ENCODE results near the gene WLS. TPM values are rescaled to one million over a fixed set of nuclear protein-coding genes. Genes with fewer than 3 reads are reported as not detected.
A peak's percentile ranks its signal among the peaks of the same experiment; 100 is the strongest.

WLS gene
- total RNA-seq, 2 donors from 2014 or later = 0.11 TPM; not detected in 1

DNA sequence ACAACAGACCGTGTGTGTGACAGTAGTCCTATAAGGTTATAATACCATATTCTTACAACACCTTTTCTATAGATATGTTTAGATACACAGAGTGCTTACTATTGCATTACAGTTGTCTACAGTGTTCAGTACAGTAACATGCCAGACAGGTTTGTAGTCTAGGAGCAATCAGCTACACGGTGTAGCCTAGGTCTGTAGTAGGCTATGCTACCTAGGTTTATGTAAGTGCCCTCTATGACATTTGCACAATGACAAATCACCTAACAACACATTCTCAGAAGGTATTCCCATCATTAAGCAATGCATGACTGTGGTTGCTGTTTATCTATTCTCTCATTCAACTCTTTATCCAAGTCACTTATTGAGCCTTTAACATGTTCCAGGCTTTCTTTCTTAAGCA lies 1.8 kb upstream of the WLS start:
- no peak overlapping the region for H3K27ac Mint-ChIP-seq
- no peaks in the 10 kb centered on the region for H3K36me3 Mint-ChIP-seq (ENCODE audit: low read depth)
- H3K4me1 Mint-ChIP-seq = peaks cover 3% of the 10 kb centered on the region
- peaks cover 45% of the 10 kb centered on the region for H3K27me3 Mint-ChIP-seq
- ATAC-seq (replicated peaks) = no peak
- no peaks in the 10 kb centered on the region for H3K9me3 Mint-ChIP-seq
- H3K4me3 Mint-ChIP-seq = no peak overlapping the region

DNA sequence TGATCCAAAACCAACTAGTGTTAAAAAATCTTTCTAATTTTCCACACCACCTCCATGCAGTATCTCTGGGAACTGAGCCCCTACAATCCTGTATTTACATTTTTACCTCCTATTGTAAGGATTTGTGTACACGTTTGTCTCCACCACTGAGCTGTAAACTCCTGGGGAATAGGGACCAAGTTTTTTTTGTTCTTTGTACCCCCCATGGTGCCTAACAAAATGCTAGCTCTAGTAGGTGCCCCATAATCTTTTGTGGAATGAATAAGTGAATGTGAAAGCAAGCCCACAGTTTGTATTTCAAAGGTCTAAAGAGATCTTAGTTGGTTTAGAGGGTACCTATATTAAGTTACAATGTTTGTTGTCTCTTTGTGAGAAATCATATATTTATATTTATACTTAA lies 879 bp upstream of the WLS start:
- Mint-ChIP-seq H3K4me1 (peaks cover 3% of the 10 kb centered on the region), H3K27ac (no peak overlapping the region), H3K9me3 (no peaks in the 10 kb centered on the region), H3K36me3 (ENCODE audit: low read depth) (no peaks in the 10 kb centered on the region), H3K4me3 (peak overlapping the region; percentile 28), H3K27me3 (peaks cover 45% of the 10 kb centered on the region)
- ATAC-seq (replicated peaks) = no peak

DNA sequence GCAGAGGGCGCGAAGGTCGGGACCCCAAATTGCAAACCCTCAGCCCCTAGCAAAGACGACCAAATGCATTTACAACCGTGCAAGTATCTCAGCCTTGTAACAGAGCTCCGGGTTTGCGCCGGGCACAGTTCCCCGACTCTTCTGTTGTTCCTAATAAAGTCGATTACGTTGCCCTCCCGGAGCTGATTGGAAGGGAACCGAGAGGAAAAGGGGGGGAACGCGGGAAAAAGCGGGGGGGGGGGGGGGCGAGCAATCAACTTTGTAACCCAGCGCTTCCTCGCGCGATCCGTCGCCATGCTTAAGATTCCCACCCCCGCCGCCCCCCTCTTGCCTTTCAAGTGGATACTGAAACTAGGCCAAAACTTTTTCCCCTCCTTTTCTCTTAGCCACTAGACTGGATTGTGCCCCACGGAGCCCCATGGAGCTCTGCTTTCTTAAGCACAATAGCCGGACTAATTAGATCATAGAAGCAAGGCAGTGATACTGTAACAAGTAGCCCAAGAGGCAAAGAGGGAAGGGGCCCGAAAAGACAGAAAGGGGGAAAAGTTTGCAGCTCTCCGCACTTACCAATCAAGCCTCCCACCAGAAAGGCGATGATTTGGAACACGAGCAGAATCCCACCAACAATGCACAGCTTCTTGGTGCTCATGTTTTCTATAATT lies 565 bp downstream of the WLS start:
- no peaks in the 10 kb centered on the region for H3K9me3 Mint-ChIP-seq
- peak overlapping the region; percentile 12 for H3K4me3 Mint-ChIP-seq
- H3K27ac Mint-ChIP-seq = no peak overlapping the region
- peaks cover 3% of the 10 kb centered on the region for H3K4me1 Mint-ChIP-seq
- H3K27me3 Mint-ChIP-seq = peaks cover 43% of the 10 kb centered on the region
- no peak for ATAC-seq (replicated peaks)
- no peaks in the 10 kb centered on the region for H3K36me3 Mint-ChIP-seq (ENCODE audit: low read depth)

DNA sequence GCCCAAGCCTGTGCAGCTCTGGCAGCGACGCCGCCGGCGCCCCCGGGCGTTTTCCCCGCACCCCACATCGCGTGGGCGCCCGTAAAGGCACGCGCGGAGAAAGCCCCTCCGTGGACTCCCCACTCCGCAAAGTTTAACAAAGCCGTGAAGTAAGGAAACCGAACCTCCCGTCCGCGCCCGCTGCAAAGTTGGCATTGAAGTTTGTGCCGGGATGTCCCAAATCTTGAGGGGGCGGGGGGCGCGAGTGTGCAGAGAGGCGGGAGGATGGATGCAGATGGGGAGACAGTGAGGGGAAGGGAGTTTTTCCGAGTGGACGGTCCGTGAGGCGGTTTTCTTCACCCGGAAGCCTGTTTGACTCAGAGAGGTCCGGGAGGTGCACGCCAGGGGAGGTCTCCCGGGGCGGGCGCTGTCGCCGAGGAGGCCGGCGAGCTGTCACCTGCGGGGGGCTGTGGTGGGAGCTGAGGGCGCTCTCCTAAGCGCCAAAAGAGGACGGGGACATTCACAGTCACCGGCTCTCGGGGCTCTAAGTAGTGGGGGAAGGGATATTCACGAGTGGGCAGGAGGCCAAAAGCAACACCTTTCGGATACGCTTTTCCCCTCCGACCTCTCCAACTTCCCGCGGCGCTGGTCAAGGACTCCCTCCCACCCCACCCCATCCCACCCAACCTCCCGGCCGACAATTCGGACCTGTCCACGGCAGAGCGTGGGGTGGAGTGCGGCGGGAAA lies 1.3 kb downstream of the WLS start:
- Mint-ChIP-seq H3K36me3 (ENCODE audit: low read depth) (no peaks in the 10 kb centered on the region), H3K4me1 (peaks cover 3% of the 10 kb centered on the region), H3K27me3 (peaks cover 46% of the 10 kb centered on the region), H3K4me3 (peak overlapping the region; percentile 47), H3K9me3 (no peaks in the 10 kb centered on the region), H3K27ac (no peak overlapping the region)
- no peak for ATAC-seq (replicated peaks)

DNA sequence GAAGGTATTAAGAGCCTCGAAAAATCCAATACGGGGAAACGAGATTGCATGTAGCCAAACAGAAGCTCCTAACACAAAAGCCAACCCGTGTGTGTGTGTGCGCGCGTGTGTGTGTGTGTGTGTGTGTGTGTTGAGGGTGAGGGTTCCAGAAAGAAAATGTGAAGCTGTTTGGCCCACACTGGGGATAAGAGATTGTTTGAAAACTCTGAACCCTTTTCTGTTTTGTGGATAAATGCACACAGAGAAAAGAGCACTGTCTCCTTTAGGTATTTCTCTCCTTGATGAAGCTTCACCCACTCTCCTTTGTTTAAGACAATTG lies 1.9 kb downstream of the WLS start:
- no peak overlapping the region for H3K27ac Mint-ChIP-seq
- no peaks in the 10 kb centered on the region for H3K9me3 Mint-ChIP-seq
- peak overlapping the region; percentile 47 for H3K4me3 Mint-ChIP-seq
- H3K4me1 Mint-ChIP-seq = peaks cover 3% of the 10 kb centered on the region
- ATAC-seq (replicated peaks) = no peak
- H3K27me3 Mint-ChIP-seq = peaks cover 52% of the 10 kb centered on the region
- H3K36me3 Mint-ChIP-seq (ENCODE audit: low read depth) = no peaks in the 10 kb centered on the region

DNA sequence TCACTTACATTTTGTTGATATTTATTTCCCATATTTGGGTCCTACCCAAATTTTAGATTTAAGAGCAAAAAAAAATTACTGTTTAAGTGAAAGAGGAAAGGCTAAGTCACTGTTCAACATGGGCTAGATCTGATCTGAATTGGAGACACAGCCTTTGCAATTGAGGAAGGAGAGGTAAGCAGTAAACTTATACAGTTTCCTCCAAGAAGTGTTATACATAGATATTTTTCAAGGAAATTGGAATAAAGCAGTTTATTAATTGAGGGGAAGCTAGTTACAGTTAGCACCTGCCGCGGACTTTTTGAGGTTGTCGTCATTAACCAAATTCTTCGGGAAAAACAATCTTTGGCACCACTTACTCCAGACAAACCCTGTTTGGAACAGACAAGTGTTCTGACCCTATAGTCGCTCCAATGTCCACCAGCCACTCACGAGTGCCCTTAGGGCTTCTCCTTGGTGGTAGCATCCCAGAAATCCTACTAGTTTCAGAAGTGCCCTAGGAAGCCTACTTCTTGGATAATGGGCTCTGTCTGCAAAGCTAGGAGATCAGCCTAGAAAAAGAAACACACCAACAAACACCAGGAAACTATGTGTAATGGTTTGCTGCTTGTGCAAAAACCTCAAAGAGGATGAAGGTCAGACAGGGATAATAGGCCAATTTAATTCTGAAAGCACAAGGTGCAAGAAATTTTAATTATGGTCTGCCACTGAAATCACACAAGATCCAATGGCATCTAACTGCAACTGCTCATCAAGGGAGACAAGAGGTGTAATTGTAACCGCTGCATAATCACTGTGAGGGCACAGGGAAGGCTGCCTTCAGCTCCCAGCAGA lies 2.5 kb downstream of the WLS start:
- Mint-ChIP-seq H3K4me3 (no peak overlapping the region), H3K27me3 (peaks cover 53% of the 10 kb centered on the region), H3K4me1 (peaks cover 3% of the 10 kb centered on the region), H3K27ac (no peak overlapping the region), H3K36me3 (ENCODE audit: low read depth) (no peaks in the 10 kb centered on the region), H3K9me3 (no peaks in the 10 kb centered on the region)
- no peak for ATAC-seq (replicated peaks)

DNA sequence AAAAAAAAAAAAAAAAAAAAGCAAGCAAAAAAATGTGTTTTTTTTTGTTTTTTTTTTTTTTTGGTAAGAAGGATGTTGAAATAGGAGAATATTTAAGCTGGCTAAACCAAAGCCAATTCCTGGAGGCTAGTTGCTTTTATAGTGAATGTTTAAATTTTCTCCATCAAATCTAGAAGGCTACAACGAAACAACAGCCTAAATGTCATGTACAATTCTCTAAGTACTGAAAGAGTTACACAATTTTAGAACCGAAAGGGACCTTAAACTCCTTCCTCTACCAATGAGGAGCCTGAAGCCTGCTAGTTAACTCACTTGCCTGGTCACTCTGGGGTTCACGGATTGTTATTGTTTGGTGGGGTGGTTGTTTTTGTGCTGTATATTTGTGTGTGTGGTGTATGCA lies 3.5 kb downstream of the WLS start:
- Mint-ChIP-seq H3K27ac (no peak overlapping the region), H3K9me3 (no peaks in the 10 kb centered on the region), H3K4me1 (peaks cover 3% of the 10 kb centered on the region), H3K4me3 (no peak overlapping the region), H3K27me3 (peaks cover 50% of the 10 kb centered on the region), H3K36me3 (ENCODE audit: low read depth) (no peaks in the 10 kb centered on the region)
- ATAC-seq (replicated peaks) = no peak

DNA sequence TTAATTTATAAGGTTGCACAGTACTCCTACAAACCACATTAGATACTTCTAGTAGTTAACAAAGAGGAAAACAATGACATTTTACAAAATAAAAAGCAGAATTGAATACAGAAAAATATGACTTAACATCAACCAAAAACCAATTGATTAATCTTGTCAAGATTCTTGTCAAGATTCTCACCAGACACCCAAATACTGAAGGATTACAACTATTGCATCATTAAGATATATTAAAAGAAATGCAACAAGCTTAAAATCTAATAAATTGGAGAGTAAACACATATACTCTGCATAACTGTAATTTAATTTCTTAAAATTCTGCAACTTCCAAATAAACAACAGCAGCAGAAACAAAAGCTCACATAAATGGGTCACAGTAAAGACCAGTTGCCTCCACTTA lies 4.7 kb downstream of the WLS start:
- ATAC-seq (replicated peaks) = no peak
- Mint-ChIP-seq H3K27ac (no peak overlapping the region), H3K36me3 (ENCODE audit: low read depth) (no peaks in the 10 kb centered on the region), H3K9me3 (no peaks in the 10 kb centered on the region), H3K4me1 (no peaks in the 10 kb centered on the region), H3K4me3 (no peak overlapping the region), H3K27me3 (peaks cover 37% of the 10 kb centered on the region)

DNA sequence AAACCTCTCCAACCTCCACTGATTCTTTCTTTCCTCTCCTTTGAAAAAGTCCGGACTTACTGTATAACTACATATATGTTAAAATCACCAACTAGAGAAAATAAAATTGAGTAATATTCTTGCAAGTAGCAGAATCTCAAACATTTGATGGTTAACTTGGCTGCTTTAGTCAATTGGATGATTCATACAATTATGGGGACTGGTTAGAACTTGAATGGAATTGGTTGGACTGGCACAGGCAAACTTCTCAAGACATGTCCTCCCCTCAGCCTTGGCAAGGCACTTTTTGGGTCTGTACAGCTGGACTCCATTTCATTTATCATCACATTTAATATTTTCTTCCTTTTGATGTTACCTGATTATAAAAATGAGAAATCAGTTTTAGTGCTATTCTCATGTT lies 6.5 kb downstream of the WLS start:
- H3K4me3 Mint-ChIP-seq = no peak overlapping the region

DNA sequence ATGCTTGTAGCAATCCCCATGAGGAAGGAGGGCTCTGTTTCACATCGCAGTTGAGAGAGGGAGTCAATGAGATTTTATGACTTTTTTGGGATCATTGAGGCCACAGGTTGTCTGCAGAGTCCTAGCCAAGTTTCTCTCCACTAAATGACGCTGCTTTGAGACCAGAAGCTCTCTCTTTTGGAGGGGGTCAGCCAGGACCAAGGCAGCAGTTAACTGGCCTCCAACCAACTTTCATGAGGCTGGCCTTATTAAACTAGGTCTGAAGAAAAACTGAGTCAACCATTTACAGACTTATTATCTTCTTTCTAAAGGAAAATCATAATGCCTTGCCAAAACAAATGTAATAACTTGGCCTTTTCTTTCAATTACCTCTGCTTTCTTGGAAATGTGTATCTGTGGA lies 8.6 kb downstream of the WLS start:
- no peak for ATAC-seq (replicated peaks)
- Mint-ChIP-seq H3K36me3 (ENCODE audit: low read depth) (no peaks in the 10 kb centered on the region), H3K9me3 (no peaks in the 10 kb centered on the region), H3K27me3 (peaks cover 19% of the 10 kb centered on the region), H3K4me3 (no peak overlapping the region), H3K27ac (no peak overlapping the region), H3K4me1 (no peaks in the 10 kb centered on the region)

More for the DNA sequence above, 6.5 kb downstream of the WLS start:
- H3K9me3 Mint-ChIP-seq = no peaks in the 10 kb centered on the region
- H3K27me3 Mint-ChIP-seq = peaks cover 32% of the 10 kb centered on the region
- H3K4me1 Mint-ChIP-seq = no peaks in the 10 kb centered on the region
- no peak for ATAC-seq (replicated peaks)
- no peaks in the 10 kb centered on the region for H3K36me3 Mint-ChIP-seq (ENCODE audit: low read depth)
- no peak overlapping the region for H3K27ac Mint-ChIP-seq

DNA sequence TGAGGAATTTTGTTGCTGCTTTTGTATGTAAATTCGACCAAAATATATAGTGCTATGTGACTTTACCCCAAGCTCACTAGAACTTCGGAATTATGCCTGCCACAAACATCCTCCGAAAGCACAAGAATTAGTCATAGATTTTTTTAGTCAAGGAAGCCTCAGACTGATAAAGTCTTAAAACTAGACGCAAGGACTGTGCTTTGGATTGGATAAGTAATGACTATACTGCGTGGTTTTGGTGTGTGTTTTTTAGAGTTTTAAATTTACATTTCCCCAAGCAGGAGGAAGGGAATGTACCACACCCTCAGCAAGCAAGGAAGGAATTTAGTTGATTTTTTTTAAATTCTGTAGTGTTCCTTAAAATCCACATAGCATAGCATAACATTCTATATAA lies 10.3 kb downstream of the WLS start:
- Mint-ChIP-seq H3K27ac (no peak overlapping the region), H3K27me3 (peaks cover 19% of the 10 kb centered on the region), H3K4me3 (no peak overlapping the region), H3K9me3 (no peaks in the 10 kb centered on the region), H3K4me1 (no peaks in the 10 kb centered on the region), H3K36me3 (ENCODE audit: low read depth) (no peaks in the 10 kb centered on the region)
- ATAC-seq (replicated peaks) = no peak

DNA sequence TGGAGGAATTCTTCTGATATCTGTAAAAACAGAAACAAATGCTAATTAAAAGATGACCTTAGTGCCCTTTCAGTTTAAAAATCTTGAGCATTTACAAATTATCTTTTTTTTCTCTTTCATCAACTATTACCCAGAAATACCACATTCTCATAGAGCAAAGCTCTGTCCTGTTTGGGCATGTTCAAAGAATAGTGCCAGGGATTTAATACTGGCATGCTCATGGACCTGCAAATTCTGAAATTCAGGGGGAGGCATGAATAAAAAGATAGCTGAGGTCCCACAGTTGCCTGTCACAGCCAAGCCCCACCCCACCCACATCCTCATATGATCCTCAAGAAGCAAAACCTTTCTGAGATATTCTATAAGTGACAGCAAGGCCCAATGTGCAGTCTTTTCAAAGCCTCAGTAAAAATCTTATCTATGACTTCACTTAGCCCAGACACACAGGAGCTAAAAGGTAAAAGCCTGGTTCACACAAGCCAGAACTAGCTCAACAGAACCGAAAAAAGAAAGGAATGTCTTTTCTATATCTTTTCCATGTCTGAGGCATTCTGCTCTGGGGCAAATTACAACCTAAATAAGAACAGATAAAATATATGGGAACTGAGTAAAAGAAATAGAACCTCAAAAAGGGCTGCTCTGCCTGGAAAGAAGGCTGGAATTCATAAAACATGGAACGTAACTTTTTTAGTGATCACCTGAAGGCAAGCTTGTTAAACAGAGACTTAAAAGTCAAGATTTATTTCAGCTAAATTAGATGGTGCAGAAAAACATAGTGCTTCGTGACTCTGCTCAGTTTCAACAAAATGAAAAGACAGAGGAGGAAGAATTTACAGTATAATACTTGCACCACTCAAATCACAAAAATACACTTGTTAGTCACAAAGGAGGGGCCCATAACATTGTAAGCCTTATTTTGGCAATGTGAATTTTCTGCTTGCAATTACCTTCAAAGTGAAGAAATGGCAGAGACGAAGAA lies 11.0 kb downstream of the WLS start:
- Mint-ChIP-seq H3K4me1 (no peaks in the 10 kb centered on the region), H3K9me3 (no peaks in the 10 kb centered on the region), H3K36me3 (ENCODE audit: low read depth) (no peaks in the 10 kb centered on the region), H3K4me3 (no peak overlapping the region), H3K27ac (no peak overlapping the region), H3K27me3 (peaks cover 15% of the 10 kb centered on the region)
- ATAC-seq (replicated peaks) = no peak

DNA sequence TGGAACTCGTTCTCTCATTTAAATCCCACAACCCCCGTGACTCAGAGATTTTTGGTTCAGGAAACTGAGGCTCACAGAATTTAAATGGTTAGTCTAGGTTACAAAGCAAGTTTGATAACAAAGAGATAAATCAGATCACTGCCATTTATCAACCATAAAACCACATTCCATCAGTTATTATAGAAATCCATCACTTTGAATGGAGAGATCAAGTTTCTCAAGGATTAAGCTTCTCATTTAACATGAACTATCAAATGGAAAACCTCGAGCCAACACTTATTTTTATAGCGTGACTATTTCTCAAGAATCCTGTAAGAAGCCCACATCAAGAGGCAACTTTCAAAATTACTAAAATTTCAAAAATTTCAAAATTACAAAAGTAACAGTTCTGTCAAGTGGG lies 11.9 kb downstream of the WLS start:
- Mint-ChIP-seq H3K4me3 (no peak overlapping the region), H3K9me3 (no peaks in the 10 kb centered on the region), H3K4me1 (no peaks in the 10 kb centered on the region), H3K27ac (no peak overlapping the region), H3K36me3 (ENCODE audit: low read depth) (no peaks in the 10 kb centered on the region), H3K27me3 (peaks cover 8% of the 10 kb centered on the region)
- ATAC-seq (replicated peaks) = no peak

DNA sequence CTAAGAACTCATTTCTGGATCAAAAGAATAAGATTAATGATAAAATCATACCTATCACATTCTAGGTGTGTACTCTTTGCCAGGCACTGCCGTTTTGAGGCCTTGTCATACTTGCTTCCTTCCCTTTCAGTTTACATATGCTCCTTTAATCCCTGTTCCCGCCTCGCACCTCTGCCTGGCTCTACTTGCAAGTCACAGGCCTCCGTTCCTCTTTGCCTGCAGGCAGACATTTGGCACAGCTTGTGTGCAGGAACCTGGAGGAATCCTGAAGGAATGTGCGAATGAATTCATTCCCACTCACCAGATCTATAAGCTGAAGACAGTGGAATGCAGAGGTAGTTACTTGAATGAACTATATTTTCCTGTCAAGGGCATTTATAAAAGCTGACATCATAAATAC lies 13.8 kb downstream of the WLS start:
- Mint-ChIP-seq H3K4me1 (no peaks in the 10 kb centered on the region), H3K9me3 (no peaks in the 10 kb centered on the region), H3K27ac (no peak overlapping the region), H3K4me3 (no peak overlapping the region), H3K36me3 (ENCODE audit: low read depth) (no peaks in the 10 kb centered on the region), H3K27me3 (no peaks in the 10 kb centered on the region)
- ATAC-seq (replicated peaks) = no peak

Measured in activated T-helper 17 cell treated with anti-CD3 and anti-CD28 coated beads, Interleukin-2, amount 50 U/mL, for 72 hours (primary cell).